SH-SY5Y (cell line): ENCODE measurements around the gene ALAS1.

Experiments used
- GATA2 ChIP-seq: IDR thresholded peaks from 2 replicates; pipeline ENCODE4 v1.6.1; 2011; ENCODE audit warnings: mild to moderate bottlenecking, low read depth, low read length
- GATA3 ChIP-seq: IDR thresholded peaks from 2 replicates; pipeline ENCODE4 v1.6.1; 2011; ENCODE audit warnings: low read depth, mild to moderate bottlenecking, low read length, moderate library complexity

DNA sequence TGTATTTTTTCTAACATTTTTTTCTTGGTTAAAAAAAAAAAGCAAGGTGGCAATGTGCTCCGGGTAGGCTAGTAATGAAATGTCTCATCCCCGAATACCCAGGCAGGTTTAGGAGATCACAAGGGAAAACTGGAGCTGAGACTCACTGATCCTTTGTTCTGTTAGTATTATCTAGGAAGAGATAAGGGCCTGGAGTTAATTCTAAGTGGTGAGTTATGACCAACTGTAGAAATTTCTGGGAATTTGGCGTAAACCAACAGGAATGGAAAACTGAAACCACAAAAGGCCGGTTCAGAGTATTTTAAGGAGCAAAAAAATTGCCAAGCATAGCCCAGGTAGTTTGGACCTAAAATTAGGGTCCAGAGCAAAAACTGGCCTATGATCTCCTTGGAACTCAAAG is 60.0 kb downstream of the ALAS1 start:
- TF ChIP-seq GATA3 (no peak), GATA2 (no peak)
